ENCODE results near the gene SYTL1.

SYTL1 gene

DNA sequence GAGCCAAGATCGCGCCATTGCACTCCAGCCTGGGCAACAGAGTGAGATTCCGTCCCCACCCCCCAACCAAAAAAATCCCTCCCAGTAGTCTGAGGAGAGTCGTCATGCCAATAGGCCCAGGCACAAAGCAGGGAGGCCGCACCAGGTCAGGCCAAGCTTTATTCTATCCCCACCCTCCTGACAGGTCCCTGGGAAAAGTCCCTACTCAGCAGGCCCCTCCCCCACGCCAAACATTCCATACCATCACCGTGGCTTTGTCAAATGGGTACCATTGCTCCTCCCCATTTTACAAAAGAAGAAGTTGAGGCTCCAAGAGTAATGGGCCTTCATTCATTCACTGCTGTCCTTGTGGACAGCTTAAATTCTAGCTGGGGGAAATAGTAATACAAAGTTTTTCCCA, 55.9 kb downstream of the SYTL1 start:
- H3K4me3 ChIP-seq (ENCODE audit: low read depth, low read length): no peak overlapping the region
- DNase-seq (ENCODE audit: low read depth): no peak

DNA sequence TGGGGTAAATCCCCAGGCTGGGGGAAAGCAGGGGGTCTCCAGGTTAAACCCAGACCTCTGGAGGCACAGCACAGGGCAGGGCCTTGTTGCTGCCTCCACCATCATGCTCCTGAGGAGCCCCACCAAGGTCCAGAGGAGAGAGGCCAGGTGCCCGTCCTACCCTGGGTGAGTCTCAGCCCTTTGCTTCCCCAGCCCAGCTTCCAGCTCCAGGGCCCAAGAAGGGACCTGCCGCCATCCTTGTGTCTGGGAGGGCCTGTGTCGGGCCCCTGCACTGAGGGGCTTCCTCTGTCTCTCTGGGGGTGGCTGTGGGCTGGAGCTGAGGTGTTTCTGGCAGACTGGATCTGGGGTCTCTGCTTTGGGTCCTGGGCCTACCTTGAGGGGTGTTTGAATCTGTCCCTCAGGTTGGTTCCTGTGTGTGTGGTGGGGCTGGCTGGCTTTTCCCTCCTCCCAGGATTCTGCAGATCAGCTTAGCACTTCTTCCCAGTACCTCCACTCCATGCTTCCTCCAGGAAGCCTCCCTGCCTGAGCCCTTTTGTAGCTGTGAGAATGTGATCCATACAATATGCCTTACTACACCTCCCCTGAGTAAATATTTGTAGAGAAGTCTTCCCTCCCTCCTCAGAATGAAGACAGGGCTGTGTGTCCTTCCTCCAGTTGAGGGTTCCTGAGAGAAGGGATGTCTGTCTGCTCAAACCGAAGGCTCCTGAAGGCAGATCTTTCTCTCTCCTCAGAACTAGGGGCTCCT, 56.8 kb downstream of the SYTL1 start:
- DNase-seq (ENCODE audit: low read depth): no peak
- no peak overlapping the region for H3K4me3 ChIP-seq (ENCODE audit: low read depth, low read length)

DNA sequence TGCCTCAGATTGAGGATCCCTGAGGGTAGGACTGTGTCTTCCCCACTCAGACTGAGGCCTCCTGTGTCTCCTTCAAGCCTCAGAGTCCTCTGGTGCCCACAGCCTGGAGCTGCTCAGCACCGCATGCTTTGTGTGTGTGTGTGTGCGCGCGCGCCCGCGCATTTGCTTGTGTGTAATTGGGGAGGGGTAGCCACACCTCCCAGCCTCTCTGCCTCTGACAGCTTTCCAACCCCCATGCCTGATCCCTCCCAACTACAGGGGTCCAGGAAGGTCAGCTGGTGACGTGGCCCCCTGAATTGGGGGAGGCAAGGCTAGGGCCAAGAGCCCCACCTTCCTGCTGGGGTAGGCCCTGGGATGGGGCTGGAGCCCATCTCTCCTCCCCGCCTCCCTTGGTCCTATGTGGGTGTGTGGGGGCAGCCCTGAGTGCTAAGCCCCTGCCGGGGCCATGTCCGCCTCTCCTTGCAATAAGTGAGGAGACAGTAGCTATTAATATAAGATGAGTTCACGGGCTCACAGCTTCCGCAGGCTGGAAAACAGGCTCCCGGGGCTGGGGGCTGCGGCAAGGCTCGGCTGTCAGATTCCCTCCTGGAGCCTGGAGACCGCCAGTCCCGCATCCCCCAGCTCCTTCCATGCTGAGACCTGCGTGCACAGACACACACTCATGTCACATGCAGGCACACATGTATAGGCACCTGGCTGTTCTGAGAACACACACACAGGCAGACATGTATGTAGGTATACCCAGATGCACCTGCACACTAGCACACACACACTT, 57.6 kb downstream of the SYTL1 start:
- H3K4me3 ChIP-seq (ENCODE audit: low read depth, low read length): no peak overlapping the region
- DNase-seq (ENCODE audit: low read depth): no peak

DNA sequence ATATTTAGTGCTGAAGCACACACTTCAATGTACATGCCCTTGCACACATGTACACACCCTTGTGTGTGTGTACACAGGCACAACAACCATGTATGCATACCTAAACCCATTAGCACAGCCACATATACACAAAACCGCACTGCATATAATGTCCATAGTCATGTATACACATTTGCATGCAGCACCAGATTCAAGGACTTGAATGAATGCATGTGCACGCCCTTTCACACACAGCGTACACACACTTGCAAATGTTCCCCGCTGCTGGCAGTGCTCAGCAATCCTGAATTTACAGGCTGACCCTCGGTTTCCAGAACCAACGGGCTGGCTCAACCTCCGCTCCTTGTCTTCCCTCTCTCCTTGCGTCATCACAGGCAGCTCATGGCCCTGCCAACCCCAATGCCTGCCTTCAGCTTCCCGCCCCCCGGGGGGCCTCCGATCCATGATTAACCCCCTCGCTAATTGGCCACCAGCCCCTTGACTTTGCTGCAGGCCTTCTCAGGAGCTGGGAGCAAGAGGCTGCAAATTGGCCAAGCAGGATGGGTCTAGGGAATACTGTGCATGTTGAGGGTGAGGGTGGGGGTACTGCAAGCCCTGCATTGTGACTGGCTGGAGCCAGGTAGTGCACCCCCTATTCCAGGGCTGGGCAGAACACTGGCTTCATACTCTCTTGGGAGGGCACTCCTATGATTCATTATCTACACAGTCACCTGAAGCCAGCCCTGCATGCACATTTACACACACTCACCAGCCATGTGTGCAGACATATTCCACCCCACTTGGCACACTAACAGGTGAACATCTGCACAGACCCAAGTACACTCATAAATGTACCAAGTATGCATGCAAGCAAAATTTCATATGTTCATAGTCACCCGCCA, 58.5 kb downstream of the SYTL1 start:
- DNase-seq (ENCODE audit: low read depth): no peak
- H3K4me3 ChIP-seq (ENCODE audit: low read depth, low read length): no peak overlapping the region

DNA sequence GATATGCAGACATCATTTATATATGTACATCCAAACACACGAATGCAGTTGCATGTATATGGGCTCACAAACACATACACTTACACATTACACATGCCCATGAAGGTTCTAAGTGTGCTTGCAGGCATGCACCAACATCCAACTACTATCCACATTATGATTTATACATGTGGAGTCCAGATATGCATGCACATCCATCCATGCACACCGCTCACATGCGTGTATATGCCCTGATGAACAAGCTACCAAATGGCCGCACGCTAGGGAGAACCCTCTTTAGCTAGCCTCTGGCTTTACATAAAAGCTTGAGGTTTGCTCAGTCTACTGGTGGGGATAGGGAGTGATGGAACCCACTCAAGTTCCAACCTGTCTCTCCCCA, 59.1 kb downstream of the SYTL1 start:
- H3K4me3 ChIP-seq (ENCODE audit: low read depth, low read length): no peak overlapping the region
- no peak for DNase-seq (ENCODE audit: low read depth)

DNA sequence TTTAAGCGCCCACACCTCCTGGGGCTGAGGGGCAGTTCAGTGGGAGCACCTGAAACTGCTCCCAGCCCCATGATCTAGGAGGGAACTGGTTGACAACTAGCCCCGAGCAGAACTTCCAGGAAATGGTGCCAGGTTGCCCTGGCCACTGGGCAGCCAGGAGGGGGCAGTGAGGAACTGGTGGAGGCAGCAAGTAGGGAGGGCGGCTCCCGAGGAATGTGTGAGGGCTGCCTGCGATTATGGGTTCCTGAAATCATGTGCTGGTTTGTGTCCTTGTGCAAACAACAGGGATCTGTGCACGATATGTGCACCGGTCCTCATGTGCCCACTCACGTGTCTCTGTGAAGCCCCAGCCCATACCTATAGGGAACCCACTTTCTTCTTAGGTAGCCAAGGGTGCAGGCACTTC, 60.5 kb downstream of the SYTL1 start:
- DNase-seq (ENCODE audit: low read depth): no peak
- no peak overlapping the region for H3K4me3 ChIP-seq (ENCODE audit: low read depth, low read length)

GRCh38 chr1:27403065-27403726, 61.4 kb downstream of the SYTL1 start:
- peak; percentile 60 for DNase-seq (ENCODE audit: low read depth)
- H3K4me3 ChIP-seq (ENCODE audit: low read depth, low read length): no peak overlapping the region
